ENCODE data around the gene BGN.

- TF ChIP-seq CTCF (IDR thresholded peaks at IDR 0.05; ENCODE audit: low read depth, low read length) (no peak), MYC (IDR thresholded peaks at IDR 0.05; ENCODE audit: low read depth, low read length) (no peak), POLR2A (IDR thresholded peaks at IDR 0.05; ENCODE audit: extremely low read depth, insufficient read length) (no peak), MAX (IDR thresholded peaks at IDR 0.05; ENCODE audit: low read depth, low read length) (no peak)
Measured at GRCh38 chrX:153445856-153446635, 48.7 kb upstream of the BGN start, which contains the start of gene TREX2.
